SK-N-SH (cell line): Measurements from ENCODE around the gene SDC3. TPM values are rescaled to one million over a fixed set of nuclear protein-coding genes. Genes with fewer than 3 reads are reported as not detected.
"Not testable (repeated sequence)": the region's sequence is repeated elsewhere in the genome, so short reads cannot be mapped to it uniquely, and the experiment has no call there.

Source experiments
- CTCF ChIA-PET: fragments of 300-600, 350-600 bp; formaldehyde crosslinking; extraction: SDS; loops from one replicate; lab custom pipeline; 2021; lab: Yijun Ruan, JAX
- POLR2A ChIA-PET: fragments of 350-600 bp; sonication (Branson Sonifier 250); formaldehyde crosslinking; extraction: SDS; loops from one replicate; lab custom pipeline; 2020; ENCODE audit warnings: antibody characterized with exemption, inconsistent platforms; lab: Yijun Ruan, JAX
- DNase-seq: peaks from one replicate; pipeline ENCODE4 v3.0.0; 2012
- H2AFZ ChIP-seq: fragments of 200-600 bp; sonication (generic); 2 replicates; pipeline ENCODE4 v1.8.1; 2016; ENCODE audit warnings: antibody characterized with exemption, mild to moderate bottlenecking, low read depth
- H3F3A ChIP-seq: fragments of 200-600 bp; sonication (generic); replicated peaks from 2 replicates; pipeline ENCODE3; 2016; ENCODE audit warnings: antibody characterized with exemption, mild to moderate bottlenecking; ENCODE audit not compliant: insufficient read depth
- H3K27ac ChIP-seq, 2 experiments: fragments of 200-500 bp in 1 of 2; fragments of 200-600 bp in 1 of 2; sonication (Bioruptor generic) in 1 of 2; sonication (generic), shearing (Covaris generic) in 1 of 2; 2 replicates each; pipeline versions ENCODE4 v1.5.1 to v1.6.1; 2014 to 2016; ENCODE audit warnings: low read depth in 2 of 2, inconsistent platforms in 1 of 2, low read length in 1 of 2, mild to moderate bottlenecking in 1 of 2, mixed read lengths in 1 of 2
- H3K27me3 ChIP-seq: fragments of 200-600 bp; sonication (generic), shearing (Covaris generic); 2 replicates; pipeline ENCODE4 v1.6.1; 2016; ENCODE audit warnings: mixed run types; ENCODE audit not compliant: insufficient read depth
- H3K36me3 ChIP-seq, 2 experiments: fragments of 200-500 bp in 1 of 2; fragments of 200-600 bp in 1 of 2; sonication (Bioruptor generic) in 1 of 2; sonication (generic) in 1 of 2; replicated peaks in 1 of 2; 2 replicates each; pipeline versions ENCODE3 to v1.5.1; 2014 to 2016; ENCODE audit warnings: low read length in 1 of 2, mild to moderate bottlenecking in 1 of 2; ENCODE audit not compliant: insufficient read depth in 2 of 2, control insufficient read depth in 1 of 2
- H3K4me1 ChIP-seq, 2 experiments: fragments of 200-500 bp in 1 of 2; fragments of 200-600 bp in 1 of 2; sonication (Bioruptor generic) in 1 of 2; sonication (generic), shearing (Covaris generic) in 1 of 2; 2 replicates each; pipeline versions ENCODE4 v1.5.1 to v1.6.1; 2014 to 2016; ENCODE audit warnings: low read depth in 1 of 2, low read length in 1 of 2, mixed run types in 1 of 2; ENCODE audit not compliant: insufficient read depth in 2 of 2, control insufficient read depth in 1 of 2
- H3K4me2 ChIP-seq: fragments of 200-600 bp; sonication (generic), shearing (Covaris generic); 2 replicates; pipeline ENCODE4 v1.6.1; 2017; ENCODE audit warnings: mixed run types
- H3K4me3 ChIP-seq, 2 experiments: fragments of 200-500 bp in 1 of 2; fragments of 200-600 bp in 1 of 2; sonication (Bioruptor generic) in 1 of 2; sonication (generic), shearing (Covaris generic) in 1 of 2; 2 replicates each; pipeline versions ENCODE4 v1.5.1 to v1.8.1; 2014 to 2016; ENCODE audit warnings: low read depth in 2 of 2, inconsistent platforms in 1 of 2, low read length in 1 of 2, mild to moderate bottlenecking in 1 of 2, mixed read lengths in 1 of 2, moderate library complexity in 1 of 2
- H3K79me2 ChIP-seq: fragments of 200-600 bp; sonication (generic); 2 replicates; pipeline ENCODE4 v1.8.1; 2017; ENCODE audit warnings: mild to moderate bottlenecking; ENCODE audit not compliant: insufficient read depth
- H3K9ac ChIP-seq: fragments of 200-600 bp; sonication (generic); 2 replicates; pipeline ENCODE4 v1.6.1; 2017; ENCODE audit warnings: mixed run types
- H3K9me2 ChIP-seq: fragments of 200-600 bp; sonication (generic); 2 replicates; pipeline ENCODE4 v1.6.1; 2017; ENCODE audit warnings: mixed run types
- H3K9me3 ChIP-seq: fragments of 200-600 bp; sonication (generic); 2 replicates; pipeline ENCODE4 v1.6.1; 2017; ENCODE audit warnings: mixed run types, mild to moderate bottlenecking, moderate library complexity
- H4K20me1 ChIP-seq: fragments of 200-600 bp; sonication (generic); 2 replicates; pipeline ENCODE4 v1.6.1; 2017; ENCODE audit warnings: mild to moderate bottlenecking, mixed run types; ENCODE audit not compliant: insufficient read depth
- EP300 ChIP-seq, 2 experiments: IDR thresholded peaks; 2 replicates each; pipeline versions ENCODE4 v1.4.0 to v1.6.1; 2012; ENCODE audit warnings: borderline replicate concordance in 1 of 2, low read depth in 1 of 2, low read length in 1 of 2
- EZH2phosphoT487 ChIP-seq: fragments of 200-600 bp; sonication (generic); IDR thresholded peaks from 2 replicates; pipeline ENCODE4 v1.6.1; 2017; ENCODE audit warnings: low read depth, mixed run types, mild to moderate bottlenecking, antibody characterized with exemption, moderate library complexity, borderline replicate concordance
- FOSL2 ChIP-seq: IDR thresholded peaks from 2 replicates; pipeline ENCODE4 v1.4.0; 2012; ENCODE audit warnings: low read depth, mild to moderate bottlenecking, moderate library complexity, borderline replicate concordance
- GABPA ChIP-seq: IDR thresholded peaks from 2 replicates; pipeline ENCODE4 v1.4.0; 2012; ENCODE audit warnings: low read depth, mild to moderate bottlenecking
- IRF3 ChIP-seq: fragments of 150-350 bp; IDR thresholded peaks from 2 replicates; pipeline ENCODE4 v1.6.1; 2016; ENCODE audit warnings: mild to moderate bottlenecking, low read depth, low read length
- MXI1 ChIP-seq: IDR thresholded peaks from 2 replicates; pipeline ENCODE4 v1.6.1; 2012; ENCODE audit warnings: mild to moderate bottlenecking, low read depth, low read length, improper control_type of control experiment
- NRF1 ChIP-seq: IDR thresholded peaks from 2 replicates; pipeline ENCODE4 v1.6.1; 2012; ENCODE audit warnings: low read depth, mild to moderate bottlenecking, low read length
- RCOR1 ChIP-seq: fragments of 150-350 bp; IDR thresholded peaks from 2 replicates; pipeline ENCODE4 v1.6.1; 2017; ENCODE audit warnings: antibody characterized with exemption, low read length
- REST ChIP-seq: IDR thresholded peaks from 2 replicates; pipeline ENCODE4 v1.6.1; 2012; ENCODE audit warnings: mild to moderate bottlenecking, low read depth, low read length, moderate library complexity
- RXRA ChIP-seq: IDR thresholded peaks from 2 replicates; pipeline ENCODE4 v1.4.0; 2012; ENCODE audit warnings: low read depth, mild to moderate bottlenecking, borderline replicate concordance
- SMC3 ChIP-seq: IDR thresholded peaks from 2 replicates; pipeline ENCODE4 v1.6.1; 2012; ENCODE audit warnings: low read depth, low read length, improper control_type of control experiment
- TAF1 ChIP-seq: IDR thresholded peaks from 2 replicates; pipeline ENCODE4 v1.6.1; 2012; ENCODE audit warnings: low read depth, mild to moderate bottlenecking, low read length, moderate library complexity, borderline replicate concordance
- TCF12 ChIP-seq: IDR thresholded peaks from 2 replicates; pipeline ENCODE4 v1.4.0; 2012
- TEAD4 ChIP-seq: IDR thresholded peaks from 2 replicates; pipeline ENCODE4 v1.4.0; 2012; ENCODE audit warnings: mild to moderate bottlenecking, borderline replicate concordance; ENCODE audit not compliant: insufficient read depth
- USF1 ChIP-seq: IDR thresholded peaks from 2 replicates; pipeline ENCODE4 v1.4.0; 2012; ENCODE audit warnings: low read depth, borderline replicate concordance
- USF2 ChIP-seq: fragments of 150-350 bp; IDR thresholded peaks from 2 replicates; pipeline ENCODE4 v1.6.1; 2017; ENCODE audit warnings: antibody characterized with exemption, low read length, low read depth, borderline replicate concordance
- ZBTB33 ChIP-seq: IDR thresholded peaks from 2 replicates; pipeline ENCODE4 v1.4.0; 2012; ENCODE audit warnings: low read depth, borderline replicate concordance
- WGBS: methylation state at CpG from one replicate; pipeline ENCODE4 v1.1.6; 2017; ENCODE audit warnings: low lambda C conversion rate; 5-methylcytosine and 5-hydroxymethylcytosine counted together
- polyA plus RNA-seq, 3 experiments: library from polyadenylated mRNA; depleted of rRNA; stranded (reverse); fragments of >200 nt; gene quantifications; 2 replicates each; pipeline ENCODE4 v1.2.3, GENCODE V29; 2012

SDC3 gene
- polyA plus RNA-seq, 1 of the 3 experiments (the other 2 are of a cell fraction) = 18.8 TPM

- H3K4me3 ChIP-seq = no peak overlapping the region
- H3K27ac ChIP-seq = no peak overlapping the region
- no peak for TF ChIP-seq REST
- no peak for TF ChIP-seq RCOR1
- TF ChIP-seq GABPA = no peak
- no peak for TF ChIP-seq EZH2phosphoT487
- no peak for TF ChIP-seq EP300 (IDR thresholded peaks at IDR 0.05; ENCODE audit: borderline replicate concordance in 1 of 2, low read depth in 1 of 2, low read length in 1 of 2)
- no peak for TF ChIP-seq IRF3
- no peak for TF ChIP-seq NRF1
- no peak for TF ChIP-seq USF2
- no peak for TF ChIP-seq TEAD4
- no peak for TF ChIP-seq FOSL2
- TF ChIP-seq SMC3 = no peak
- TF ChIP-seq MXI1 = no peak
- TF ChIP-seq TCF12 = no peak
- TF ChIP-seq TAF1 = no peak
- no peak for TF ChIP-seq RXRA
- no peak for TF ChIP-seq USF1
- no peak for TF ChIP-seq ZBTB33
- H3K79me2 ChIP-seq = no peaks in the 10 kb centered on the region
- CTCF ChIA-PET = interaction anchor here (1.2 to 2.3 kb wide), 2 partner anchors 42 to 67 kb away, joined by 5 to 12 read pairs; no protein-coding TSS in a partner anchor
- H2AFZ ChIP-seq = no peak overlapping the region
- no peaks in the 10 kb centered on the region for H3K27me3 ChIP-seq
- H4K20me1 ChIP-seq = no peaks in the 10 kb centered on the region
- no peaks in the 10 kb centered on the region for H3K9me2 ChIP-seq
- peaks cover 9% of the 10 kb centered on the region; the same call in 1 of the 2 replicates for H3K9me3 ChIP-seq
- no peak for DNase-seq
- peaks cover 22 to 36% of the 10 kb centered on the region in 2 experiments for H3K36me3 ChIP-seq
- no peaks in the 10 kb centered on the region for H3K4me1 ChIP-seq
- 96% methylated on average over 12 of the region's 13 CpGs for WGBS
- no peak overlapping the region for H3K4me2 ChIP-seq
- H3K9ac ChIP-seq = no peak overlapping the region
- POLR2A ChIA-PET = no interaction called here
- H3F3A ChIP-seq = peaks cover 3% of the 10 kb centered on the region
Observed at GRCh38 chr1:30868833-30869435, 39.6 kb downstream of the SDC3 start.

- H3K27ac ChIP-seq, H2AFZ ChIP-seq, H3F3A ChIP-seq, POLR2A ChIA-PET, H3K9me3 ChIP-seq, H3K4me2 ChIP-seq, H3K4me3 ChIP-seq, H3K27me3 ChIP-seq, DNase-seq, H3K9me2 ChIP-seq, H4K20me1 ChIP-seq, H3K79me2 ChIP-seq, H3K4me1 ChIP-seq, H3K9ac ChIP-seq: not testable (repeated sequence)
- CTCF ChIA-PET = interaction anchor here (0.9 to 2.5 kb wide), 5 partner anchors 11 to 86 kb away, joined by 3 to 12 read pairs (median 5); no protein-coding TSS in a partner anchor
- H3K36me3 ChIP-seq = peaks cover 13 to 28% of the 10 kb centered on the region in 2 experiments
- 86% methylated on average over 4 of the region's 4 CpGs for WGBS
Observed at GRCh38 chr1:30868057-30868456, 40.5 kb downstream of the SDC3 start.
